ENCODE results near the gene ZDHHC8.
A peak's percentile ranks its signal among the peaks of the same experiment; 100 is the strongest.

Gene ZDHHC8

DNA sequence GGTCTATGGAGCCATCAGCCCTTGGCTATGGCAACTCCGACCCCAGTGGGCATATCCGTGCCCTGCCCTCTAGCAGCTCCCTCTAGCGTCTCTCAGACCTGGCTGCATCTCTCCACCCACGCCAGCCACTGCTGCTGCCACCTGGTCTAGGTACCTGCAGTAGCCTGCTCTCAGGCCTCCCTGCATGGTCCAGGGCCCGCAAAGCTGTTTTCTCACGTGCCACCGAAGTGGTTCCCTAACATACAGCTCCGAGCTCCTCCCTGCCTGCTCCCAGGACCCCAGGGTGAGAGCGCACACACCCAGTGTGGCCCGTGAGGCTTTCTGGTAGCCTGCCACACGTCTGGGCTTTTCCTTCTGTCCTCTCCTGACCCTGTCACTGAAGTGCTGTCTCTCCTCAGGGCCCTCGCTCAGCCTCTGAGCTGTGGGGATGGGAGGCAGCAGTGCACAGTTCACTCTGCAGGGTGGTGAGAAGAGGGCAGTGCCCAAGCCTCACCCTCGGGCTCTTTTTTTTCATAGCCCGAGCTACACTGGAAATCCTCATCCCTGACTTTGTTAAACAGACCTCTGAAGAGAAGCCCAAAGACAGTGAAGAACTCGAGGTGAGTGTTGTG lies 37.3 kb upstream of the ZDHHC8 start:
- no peak for DNase-seq

DNA sequence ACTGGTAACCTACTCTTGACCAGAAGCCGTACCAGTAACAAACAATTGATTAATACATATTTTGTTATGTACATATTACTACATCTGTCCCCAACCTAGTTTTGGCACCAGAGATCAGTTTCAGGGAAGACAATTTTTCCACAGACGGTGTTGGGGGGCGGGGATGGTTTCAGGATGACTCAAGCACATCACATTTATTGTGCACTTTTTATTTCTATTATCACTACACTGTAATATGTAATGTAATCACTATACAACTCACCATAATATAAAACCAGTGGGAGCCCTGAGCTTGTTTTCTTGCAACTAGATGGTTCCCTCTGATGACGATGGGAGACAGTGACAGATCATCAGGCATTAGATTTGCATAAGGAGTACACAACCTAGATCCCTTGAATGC lies 36.1 kb upstream of the ZDHHC8 start:
- no peak for DNase-seq

DNA sequence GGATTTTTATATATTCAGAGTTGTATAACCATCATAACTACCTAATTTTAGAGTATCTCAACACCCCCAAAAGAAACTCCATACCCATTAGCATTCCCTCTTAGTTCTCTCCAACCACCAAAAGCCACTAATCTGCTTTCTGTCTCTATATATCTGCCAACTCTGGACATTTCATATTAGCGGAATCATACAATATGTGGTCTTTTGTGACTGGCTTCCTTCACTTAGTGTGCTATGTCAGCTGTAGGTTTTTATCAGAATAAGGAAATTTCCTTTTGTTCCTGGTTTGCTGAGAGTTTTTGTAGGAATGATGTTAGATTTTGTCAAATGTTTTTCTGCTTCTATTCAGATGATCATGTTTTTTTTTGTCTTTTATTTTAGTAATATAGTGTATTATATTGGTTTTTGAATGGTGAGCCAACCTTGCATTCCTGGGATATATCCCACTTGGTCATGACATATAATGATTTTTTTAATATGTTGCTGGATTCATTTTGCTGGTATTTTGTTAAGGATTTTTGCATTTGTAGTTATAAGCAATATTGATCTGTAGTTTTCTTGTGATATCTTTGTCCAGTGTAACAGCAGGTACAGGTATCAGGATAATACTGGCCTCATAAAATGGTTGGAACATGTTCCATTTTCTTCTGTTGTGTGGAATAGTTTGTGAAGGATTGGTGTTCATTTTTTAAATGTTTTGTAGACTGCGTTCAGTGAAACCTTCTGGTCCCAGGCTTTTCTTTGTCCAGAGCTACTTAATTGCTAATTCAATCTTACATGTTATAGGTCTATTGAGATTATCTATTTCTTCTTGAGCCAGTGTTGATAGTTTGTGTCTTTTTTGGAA lies 34.8 kb upstream of the ZDHHC8 start:
- DNase-seq: no peak

DNA sequence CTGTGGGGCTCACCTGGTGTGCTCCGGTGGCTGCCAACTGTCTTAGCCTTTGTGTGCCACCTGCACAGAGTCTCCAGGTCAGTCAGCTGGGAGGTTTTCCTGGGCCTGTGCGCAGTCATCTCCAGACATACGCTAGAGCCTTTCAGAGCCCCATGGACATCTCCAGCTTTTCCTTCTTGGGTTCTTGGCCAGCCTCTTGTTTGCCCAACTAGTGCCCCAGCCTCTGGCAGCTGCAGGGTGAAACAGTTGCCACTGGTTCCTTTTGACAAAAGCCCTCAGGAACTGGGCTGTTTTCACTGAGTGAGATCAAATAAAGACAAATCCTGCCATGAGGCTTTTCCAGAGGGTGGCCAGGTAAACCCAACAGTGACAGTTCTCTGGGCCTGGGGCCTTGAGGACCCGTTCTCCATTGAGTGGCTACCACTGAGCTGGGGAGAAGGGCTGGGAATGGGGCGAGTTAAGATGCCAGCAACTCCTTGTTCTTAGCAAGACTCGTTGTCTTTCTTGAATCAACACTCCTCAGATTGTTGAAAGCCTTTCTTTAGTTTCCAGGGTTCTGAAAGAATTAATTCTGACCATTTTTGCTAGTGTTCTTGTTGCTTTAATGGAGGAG lies 32.4 kb upstream of the ZDHHC8 start:
- DNase-seq: no peak

DNA sequence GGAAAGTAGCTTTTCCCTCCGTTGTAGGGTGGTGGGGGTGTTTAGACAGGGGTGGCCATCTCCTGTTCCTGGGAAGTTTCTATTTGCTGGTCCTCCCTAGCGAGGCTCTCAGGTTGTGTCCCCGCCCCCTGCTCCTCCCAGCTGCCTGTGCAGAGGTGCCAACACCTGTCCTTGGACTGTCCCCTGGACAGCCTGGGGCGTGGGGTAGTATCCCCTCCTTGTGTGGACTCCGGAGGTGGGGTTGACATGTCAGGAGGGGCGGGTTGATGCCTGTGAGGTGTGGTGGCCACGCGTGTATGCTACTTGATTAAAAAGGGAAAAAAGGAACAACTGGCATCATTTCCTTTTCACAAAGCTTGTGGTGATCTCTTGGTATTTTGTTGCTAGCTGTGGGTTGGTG lies 30.0 kb upstream of the ZDHHC8 start:
- no peak for DNase-seq

DNA sequence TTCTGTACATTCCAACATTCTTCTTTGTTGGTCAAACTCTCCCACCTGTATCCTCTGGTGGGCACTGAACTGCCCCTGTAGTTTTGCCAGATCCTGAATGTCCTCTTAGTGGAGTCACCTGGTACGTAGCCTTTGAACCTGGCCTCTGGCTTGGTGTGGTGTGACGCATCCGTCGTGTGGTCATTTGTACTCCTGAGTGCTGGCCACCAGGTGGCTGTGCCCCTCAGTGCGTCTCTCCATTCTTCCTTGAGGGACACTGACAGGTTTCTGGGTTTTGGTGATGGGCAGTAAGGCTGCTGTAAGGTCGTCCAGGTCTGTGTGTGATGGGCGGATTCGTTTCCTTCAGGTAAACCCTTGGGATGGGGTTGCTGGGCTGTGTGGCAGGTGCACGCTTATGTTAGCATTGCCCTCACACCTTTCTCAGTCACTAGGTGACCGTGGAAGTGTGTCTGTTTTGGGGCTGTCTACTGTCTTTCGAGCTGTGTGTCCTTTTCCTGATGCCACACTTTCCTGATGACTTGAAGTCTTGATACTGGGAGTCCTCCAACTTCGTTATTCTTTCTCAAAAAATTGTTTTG lies 29.3 kb upstream of the ZDHHC8 start:
- DNase-seq: no peak

DNA sequence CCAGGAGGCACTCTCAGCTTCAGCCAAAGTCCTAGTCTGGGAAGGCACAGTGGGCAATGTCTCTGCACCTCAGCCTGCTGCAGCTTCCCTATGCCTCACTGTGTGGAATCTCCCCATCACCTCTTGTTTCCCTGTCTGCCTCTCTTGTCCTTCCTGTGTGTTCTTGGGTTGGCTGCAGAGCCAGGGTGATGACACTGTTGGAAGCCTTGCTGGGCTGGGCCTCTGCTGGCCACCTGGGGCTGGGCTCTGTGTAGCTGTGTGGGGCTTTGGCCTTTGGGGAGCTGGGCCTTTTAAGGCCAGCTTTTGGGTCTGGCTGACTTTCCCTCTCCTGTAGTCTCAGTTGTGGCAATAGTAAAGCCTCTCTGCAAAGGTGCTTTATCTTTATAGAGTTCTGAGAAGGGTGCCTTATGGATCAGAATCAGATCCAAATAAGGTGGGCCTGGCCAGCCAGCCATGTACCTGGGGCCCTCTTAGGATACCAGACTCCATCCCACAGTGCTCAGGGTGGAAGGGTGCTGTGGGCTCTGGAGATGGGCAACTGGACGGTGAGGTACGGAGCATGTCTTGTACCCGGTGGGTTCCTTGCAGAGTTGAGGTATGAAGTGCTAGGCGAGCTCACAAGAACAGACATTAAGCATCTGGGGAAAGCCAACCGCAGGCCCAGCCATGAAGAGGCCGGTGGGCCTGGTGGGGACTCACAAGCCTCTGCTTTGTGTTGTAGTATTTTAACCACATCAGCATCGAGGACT lies 26.0 kb upstream of the ZDHHC8 start:
- DNase-seq: no peak

DNA sequence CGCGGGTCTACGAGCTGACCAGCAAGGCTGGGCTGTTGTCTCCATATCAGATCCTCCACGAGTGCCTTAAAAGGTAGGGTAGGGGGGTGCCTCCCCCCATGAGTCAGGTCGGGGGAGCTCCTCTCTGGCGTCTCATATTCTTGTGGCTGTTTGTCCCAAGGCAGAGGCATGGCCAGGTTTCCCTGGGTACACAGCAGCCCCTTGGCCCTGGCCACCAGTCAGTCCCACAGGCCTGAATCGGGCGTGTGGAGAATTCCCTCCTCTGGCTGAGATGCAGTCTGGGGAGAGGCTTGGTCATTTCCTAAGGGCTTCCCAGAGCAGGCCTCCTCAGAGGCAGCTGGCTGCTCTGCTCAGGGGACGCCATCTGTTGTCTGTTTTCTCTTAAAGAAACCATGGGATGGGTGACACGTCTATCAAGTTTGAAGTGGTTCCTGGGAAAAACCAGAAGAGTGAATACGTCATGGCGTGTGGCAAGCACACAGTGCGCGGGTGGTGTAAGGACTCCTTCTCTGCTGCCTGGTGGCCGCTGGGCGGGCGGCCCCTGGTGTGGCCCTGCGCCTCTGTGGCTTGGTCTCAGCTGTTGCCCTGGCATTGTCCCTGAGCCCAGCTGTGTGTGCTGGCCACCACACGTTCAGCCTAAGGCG lies 25.3 kb upstream of the ZDHHC8 start:
- peak in 6 of 58 donors; percentile 22 to 45 (median 33) for DNase-seq

DNA sequence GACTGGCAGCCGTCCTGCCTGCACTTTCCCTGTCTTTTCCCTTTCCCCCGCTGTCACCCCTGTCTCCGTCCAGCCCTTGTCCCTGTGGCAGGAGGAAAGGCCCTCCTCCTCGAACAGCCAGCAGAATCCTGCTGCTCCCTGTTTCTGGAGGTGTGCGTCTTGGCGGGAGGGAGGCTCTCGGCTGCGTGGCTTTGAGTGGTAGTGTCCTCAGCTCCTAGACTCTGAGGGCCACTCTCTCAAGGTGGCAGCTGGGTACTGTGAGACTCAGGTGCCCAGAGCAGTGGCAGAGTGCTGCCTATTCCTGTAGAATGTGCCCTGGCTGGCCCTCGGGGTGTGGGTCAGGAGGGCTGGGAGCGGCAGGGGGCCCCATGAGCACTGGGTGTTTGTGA lies 24.8 kb upstream of the ZDHHC8 start:
- no peak for DNase-seq

DNA sequence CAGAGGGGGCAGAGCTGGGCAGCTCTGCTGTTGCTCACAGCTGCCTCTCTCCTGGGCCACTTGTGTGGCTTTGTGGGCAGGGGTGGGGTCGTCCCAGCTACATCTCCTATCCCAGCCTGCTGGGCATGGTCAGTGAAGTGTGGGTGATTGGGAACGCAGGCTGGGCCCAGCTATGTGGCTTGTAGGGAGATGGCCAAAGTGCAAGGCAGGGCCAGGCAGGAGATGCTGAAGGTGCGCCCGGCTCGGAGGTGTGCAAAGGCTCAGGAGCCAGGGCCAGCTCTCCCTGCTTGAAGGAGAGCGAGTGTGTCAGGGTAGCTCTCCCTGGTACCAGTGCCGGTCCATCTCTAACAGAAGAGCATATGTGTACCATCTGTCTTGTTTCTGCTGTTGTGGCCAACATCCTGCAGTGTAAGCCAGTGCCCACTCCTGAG lies 24.1 kb upstream of the ZDHHC8 start:
- DNase-seq: no peak

DNA sequence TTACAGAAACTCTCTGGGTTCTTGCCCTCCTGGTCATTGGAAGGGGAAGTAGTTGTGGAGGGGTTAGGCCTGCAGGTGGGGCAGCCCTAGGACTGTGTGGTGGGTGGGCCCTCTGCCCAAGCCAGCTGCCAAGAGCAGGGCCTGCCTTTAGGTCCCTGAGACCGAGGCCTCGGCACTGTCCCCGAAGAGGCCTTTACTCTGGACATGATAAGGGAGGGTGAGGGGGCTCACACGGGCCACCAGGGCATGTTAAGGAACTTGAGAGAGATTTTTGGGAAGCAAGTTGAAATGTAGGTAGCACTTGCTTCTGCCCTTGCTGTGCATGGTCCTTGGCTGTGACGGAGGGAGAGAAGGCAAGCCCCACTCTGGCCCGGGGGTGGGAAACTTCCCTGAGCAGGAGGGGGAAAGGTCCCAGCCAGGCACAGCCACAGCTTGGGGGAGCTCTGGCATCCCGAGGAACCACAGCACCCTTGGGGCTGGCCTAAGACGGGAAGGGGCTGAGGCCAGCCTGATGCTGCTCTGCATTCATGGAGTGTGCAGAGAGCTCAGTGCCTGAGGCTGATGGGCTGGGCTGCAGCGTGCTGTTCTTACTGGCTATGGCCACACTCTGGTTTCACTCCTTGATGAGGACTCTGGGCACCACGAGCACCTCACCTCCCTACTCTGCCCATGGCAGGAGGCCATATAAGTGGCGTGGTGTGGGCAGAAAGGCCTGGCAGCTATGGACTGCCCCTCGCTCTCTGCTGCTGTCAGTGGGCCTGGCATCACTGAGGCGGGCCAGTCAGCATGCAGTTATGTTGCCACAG lies 23.4 kb upstream of the ZDHHC8 start:
- no peak for DNase-seq

DNA sequence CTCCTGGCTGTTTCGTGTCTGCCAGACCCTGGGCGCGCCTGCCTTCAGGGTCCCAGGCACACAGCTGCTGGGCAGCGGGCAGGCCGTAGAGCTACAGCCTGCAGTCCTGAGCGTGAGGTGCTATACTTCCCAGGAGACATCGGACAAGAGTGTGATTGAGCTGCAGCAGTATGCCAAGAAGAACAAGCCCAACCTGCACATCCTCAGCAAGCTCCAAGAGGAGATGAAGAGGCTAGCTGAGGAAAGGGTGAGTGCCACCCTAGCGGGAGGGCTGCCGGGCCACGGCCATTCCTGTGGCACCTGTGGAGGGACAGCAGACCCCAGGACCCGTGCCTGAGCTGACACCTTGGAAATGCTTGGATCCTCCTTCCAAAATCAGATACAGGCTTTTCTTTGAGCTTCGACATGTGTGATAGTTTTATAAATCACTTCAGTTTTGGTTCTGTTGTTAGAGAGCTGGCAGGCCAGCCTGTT lies 22.8 kb upstream of the ZDHHC8 start:
- DNase-seq: no peak

DNA sequence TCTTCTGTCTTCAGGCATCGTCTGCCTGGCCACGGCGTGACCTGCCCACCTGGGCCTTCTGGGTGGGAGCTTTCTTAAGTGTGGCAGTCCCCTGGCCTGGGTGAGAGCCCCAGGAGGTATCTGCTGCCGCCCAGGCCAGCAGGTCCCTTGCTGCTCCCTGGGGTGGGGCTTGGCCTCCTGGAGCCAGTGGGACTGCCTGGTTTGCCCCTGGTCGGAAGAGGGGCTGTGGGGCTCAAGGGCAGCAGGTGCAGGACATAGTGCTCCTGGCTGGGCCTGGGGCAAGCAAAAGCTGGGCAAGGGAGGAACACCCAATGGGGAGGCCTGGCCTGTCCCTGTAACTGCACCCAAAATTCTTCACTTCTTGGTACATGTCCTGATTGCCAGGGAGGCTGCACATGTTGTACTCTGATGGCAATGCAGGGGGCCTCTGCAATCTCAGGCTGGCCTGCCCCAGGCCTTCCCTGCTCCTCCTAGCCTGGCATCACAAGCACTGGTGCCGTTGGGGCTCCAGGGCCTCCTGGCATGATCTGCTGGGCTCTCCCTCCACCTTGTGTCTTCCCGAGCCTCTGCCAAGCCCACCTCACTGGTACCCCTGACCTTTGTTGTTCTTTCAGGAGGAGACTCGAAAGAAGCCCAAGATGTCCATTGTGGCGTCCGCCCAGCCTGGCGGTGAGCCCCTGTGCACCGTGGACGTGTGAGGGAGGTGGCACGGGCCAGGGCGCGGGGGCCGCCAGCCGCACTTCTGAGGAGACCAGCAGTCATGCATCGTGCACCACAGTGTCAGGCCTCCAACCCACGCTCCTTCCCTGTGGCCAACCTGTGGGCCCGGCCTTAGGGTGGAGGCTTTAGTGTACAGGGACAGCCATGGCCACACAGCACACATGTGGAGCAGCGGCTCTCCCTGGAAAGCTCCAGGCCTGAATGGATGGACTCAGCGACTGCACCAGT lies 21.9 kb upstream of the ZDHHC8 start:
- DNase-seq: no peak

DNA sequence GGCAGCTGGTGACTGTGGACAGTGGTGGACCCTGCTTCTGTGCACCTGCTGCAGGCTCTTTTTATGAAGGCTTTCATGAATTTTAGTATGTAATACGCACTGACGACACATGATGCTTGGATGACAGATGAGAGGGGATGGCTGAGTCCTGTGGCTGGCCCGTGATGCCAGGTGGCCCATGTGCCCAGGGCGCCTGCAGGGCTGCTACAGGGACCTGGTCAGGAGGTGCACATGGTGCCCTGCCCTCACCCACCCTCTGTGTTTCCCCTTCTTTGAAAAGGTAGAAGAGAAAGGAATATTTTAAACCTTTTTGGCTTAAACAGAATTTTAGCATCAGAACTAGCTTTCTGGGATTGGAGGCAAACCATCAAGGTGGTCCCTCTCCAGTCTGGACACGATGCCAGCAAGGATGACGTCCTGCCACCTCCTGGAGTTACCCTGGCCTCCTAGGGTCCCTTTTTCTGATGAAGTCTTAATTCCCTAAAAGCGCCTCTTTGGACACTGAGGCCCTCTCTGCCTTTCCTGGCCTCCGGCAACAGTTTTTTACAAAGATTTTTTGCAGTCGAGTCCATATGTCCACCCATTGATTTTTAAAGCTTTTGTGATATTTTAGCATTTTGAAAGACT lies 21.1 kb upstream of the ZDHHC8 start:
- DNase-seq: no peak

DNA sequence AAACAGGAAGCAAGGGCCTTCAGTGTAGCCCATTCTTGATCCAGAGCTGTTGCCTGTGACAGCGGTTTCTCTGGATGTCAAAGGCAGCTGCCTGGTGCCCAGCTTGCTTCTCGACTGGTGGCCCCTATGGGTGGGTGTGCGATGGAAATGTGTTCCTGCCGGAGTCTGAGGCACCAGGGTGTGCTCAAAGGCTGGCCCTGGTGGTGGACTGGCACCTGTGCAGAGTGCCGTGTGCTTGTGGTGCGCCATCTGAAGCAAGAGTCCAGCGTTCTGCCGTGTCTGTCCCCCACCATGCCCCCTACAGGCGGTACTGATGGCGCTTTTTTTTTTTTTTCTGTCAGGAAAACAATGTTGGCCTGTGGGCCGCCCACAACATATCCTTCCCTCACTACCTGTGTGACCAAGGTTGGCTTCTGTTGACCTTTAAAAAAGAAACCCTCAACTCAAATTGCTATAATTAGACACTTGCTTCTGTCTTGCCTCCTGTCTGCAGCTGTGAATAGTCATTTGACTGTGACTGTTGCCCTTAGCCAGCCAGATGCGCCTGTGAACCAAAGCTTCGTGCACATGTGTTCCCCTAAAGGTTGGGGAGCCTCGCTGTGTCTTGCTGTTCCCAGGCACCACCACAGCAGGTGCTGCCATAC lies 20.4 kb upstream of the ZDHHC8 start:
- no peak for DNase-seq

DNA sequence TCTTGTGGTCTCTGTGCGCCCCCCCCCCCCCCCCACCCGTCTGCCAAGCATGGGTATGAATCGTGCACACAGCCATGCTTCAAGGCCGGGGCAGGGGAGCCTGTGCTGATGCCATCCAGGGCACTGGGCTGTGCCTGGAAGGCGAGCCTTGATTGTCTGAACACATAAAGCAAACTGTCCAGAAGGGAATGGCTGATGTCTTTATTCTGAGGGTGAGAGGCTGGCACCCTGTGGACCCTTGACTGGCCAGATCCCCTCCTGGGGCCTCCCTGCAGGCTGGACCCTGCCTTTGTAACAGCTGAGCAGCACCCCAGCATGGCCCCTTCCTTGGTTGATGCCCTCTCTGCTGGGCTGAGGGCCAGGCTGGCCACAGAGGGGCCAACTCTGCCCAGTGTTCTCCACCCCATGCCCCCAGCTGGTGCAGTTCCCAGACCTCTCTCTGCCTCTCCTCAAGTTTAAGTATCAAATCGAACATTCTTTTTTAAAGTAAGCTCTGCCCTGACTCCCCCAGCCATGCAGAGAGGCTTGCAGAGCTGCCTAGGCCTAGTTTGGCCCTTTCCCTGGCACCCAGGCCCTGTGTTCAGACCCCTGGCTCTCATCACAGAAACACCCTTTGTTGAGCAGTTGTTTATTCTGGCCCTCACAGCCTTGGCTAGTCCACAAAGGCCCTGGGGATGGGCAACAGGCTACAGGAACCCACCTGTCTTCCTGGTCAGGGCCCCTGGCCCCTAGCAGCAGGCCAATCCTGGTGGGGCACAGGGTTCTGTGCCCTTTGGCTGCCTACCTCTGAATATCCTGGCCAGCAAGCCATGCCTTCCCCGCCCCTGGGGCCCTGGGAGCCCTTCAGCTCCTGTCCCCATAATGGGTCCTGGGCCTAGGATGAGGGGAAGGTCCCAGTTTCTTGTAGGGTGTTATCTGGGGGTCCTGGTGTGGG lies 19.6 kb upstream of the ZDHHC8 start:
- DNase-seq: peak in 11 of 58 donors; percentile 28 to 67 (median 45)
